Mesenchymal stem cell (in vitro differentiated cells and primary cell): ENCODE data around the gene SLCO3A1.
A peak's percentile ranks its signal among the peaks of the same experiment; 100 is the strongest.

Experiments used
- DNase-seq: peaks from one replicate; pipeline ENCODE4 v3.0.0-alpha.2; 2013
- H2AFZ ChIP-seq: one replicate; pipeline ENCODE4 v1.6.1; 2013; ENCODE audit warnings: low read depth, mild to moderate bottlenecking, control low read depth, inconsistent platforms, low read length, moderate library complexity
- H2AK5ac ChIP-seq: 2 replicates; pipeline ENCODE4 v1.6.1; 2013; ENCODE audit warnings: low read length, moderate library complexity, mild to moderate bottlenecking, inconsistent platforms; ENCODE audit not compliant: severe bottlenecking
- H2BK120ac ChIP-seq: one replicate; pipeline ENCODE4 v1.6.1; 2013; ENCODE audit warnings: low read depth, mild to moderate bottlenecking, inconsistent platforms, low read length, moderate library complexity
- H2BK12ac ChIP-seq, 2 experiments: one replicate each; pipeline ENCODE4 v1.6.1; 2013; ENCODE audit warnings: inconsistent platforms in 2 of 2, low read length in 2 of 2, mild to moderate bottlenecking in 2 of 2, moderate library complexity in 2 of 2, control low read depth in 1 of 2
- H2BK15ac ChIP-seq: one replicate; pipeline ENCODE4 v1.6.1; 2013; ENCODE audit warnings: mild to moderate bottlenecking, low read depth, inconsistent platforms; ENCODE audit not compliant: poor library complexity, severe bottlenecking
- H2BK5ac ChIP-seq: 2 replicates; pipeline ENCODE4 v1.6.1; 2013; ENCODE audit warnings: low read depth, mild to moderate bottlenecking, low read length, control low read depth, inconsistent platforms; ENCODE audit not compliant: poor library complexity, severe bottlenecking
- H3K14ac ChIP-seq, 2 experiments: one replicate each; pipeline ENCODE4 v1.6.1; 2013; ENCODE audit warnings: inconsistent platforms in 2 of 2, low read length in 2 of 2, control low read depth in 1 of 2, mild to moderate bottlenecking in 1 of 2, moderate library complexity in 1 of 2
- H3K18ac ChIP-seq, 2 experiments: one replicate each; pipeline ENCODE4 v1.6.1; 2013; ENCODE audit warnings: inconsistent platforms in 2 of 2, low read length in 2 of 2, control low read depth in 1 of 2, low read depth in 1 of 2, mild to moderate bottlenecking in 1 of 2
- H3K23ac ChIP-seq, 2 experiments: one replicate each; pipeline ENCODE4 v1.6.1; 2013; ENCODE audit warnings: inconsistent platforms in 2 of 2, low read length in 2 of 2, mild to moderate bottlenecking in 2 of 2, moderate library complexity in 2 of 2, control low read depth in 1 of 2
- H3K27ac ChIP-seq: 2 replicates; pipeline ENCODE4 v1.5.1; 2013; ENCODE audit warnings: mild to moderate bottlenecking, moderate library complexity, low read length, control low read depth, inconsistent platforms; ENCODE audit not compliant: poor library complexity, severe bottlenecking
- H3K27me3 ChIP-seq, 2 experiments: 2 replicates each; pipeline versions ENCODE4 v1.6.1 to v1.7.0; 2013; ENCODE audit warnings: low read length in 2 of 2, mild to moderate bottlenecking in 2 of 2, moderate library complexity in 2 of 2, control low read depth in 1 of 2, inconsistent platforms in 1 of 2; ENCODE audit not compliant: control insufficient read depth in 1 of 2, insufficient read depth in 1 of 2
- H3K36me3 ChIP-seq, 2 experiments: 2 replicates each; pipeline versions ENCODE4 v1.6.1 to v1.7.0; 2013; ENCODE audit warnings: low read length in 2 of 2, control low read depth in 1 of 2, inconsistent platforms in 1 of 2, low read depth in 1 of 2, mild to moderate bottlenecking in 1 of 2; ENCODE audit not compliant: insufficient read depth in 2 of 2, control insufficient read depth in 1 of 2
- H3K4ac ChIP-seq, 2 experiments: one replicate each; pipeline ENCODE4 v1.6.1; 2013; ENCODE audit warnings: inconsistent platforms in 2 of 2, low read length in 2 of 2, mild to moderate bottlenecking in 2 of 2, moderate library complexity in 2 of 2, control low read depth in 1 of 2, low read depth in 1 of 2
- H3K4me1 ChIP-seq: 2 replicates; pipeline ENCODE4 v1.6.1; 2013; ENCODE audit warnings: low read depth, low read length, control low read depth; ENCODE audit not compliant: control insufficient read depth, insufficient read depth
- H3K4me2 ChIP-seq: 2 replicates; pipeline ENCODE4 v1.6.1; 2013; ENCODE audit warnings: low read length, mild to moderate bottlenecking, inconsistent platforms; ENCODE audit not compliant: poor library complexity, severe bottlenecking
- H3K4me3 ChIP-seq, 2 experiments: 2 replicates each; pipeline versions ENCODE4 v1.5.1 to v1.7.0; 2013; ENCODE audit warnings: low read length in 2 of 2, mild to moderate bottlenecking in 2 of 2, control low read depth in 1 of 2, low read depth in 1 of 2; ENCODE audit not compliant: insufficient read depth in 1 of 2
- H3K79me1 ChIP-seq: replicated peaks from 2 replicates; pipeline ENCODE4 v1.6.1; 2013; ENCODE audit warnings: mild to moderate bottlenecking, control low read depth, low read length, inconsistent platforms; ENCODE audit not compliant: poor library complexity, severe bottlenecking
- H3K9ac ChIP-seq: 2 replicates; pipeline ENCODE4 v1.7.0; 2013; ENCODE audit warnings: mild to moderate bottlenecking, low read length, moderate library complexity
- H3K9me3 ChIP-seq: 2 replicates; pipeline ENCODE4 v1.7.0; 2013; ENCODE audit warnings: mild to moderate bottlenecking, low read length; ENCODE audit not compliant: control insufficient read depth
- H4K8ac ChIP-seq: one replicate; pipeline ENCODE4 v1.6.1; 2013; ENCODE audit warnings: inconsistent platforms, mild to moderate bottlenecking, low read length, moderate library complexity
- H4K91ac ChIP-seq: one replicate; pipeline ENCODE4 v1.6.1; 2013; ENCODE audit warnings: mild to moderate bottlenecking, low read length, inconsistent platforms
- WGBS: methylation state at CpG from one replicate; pipeline ENCODE4 v1.1.7; 2013; ENCODE audit warnings: mixed read lengths; 5-methylcytosine and 5-hydroxymethylcytosine counted together

SLCO3A1 gene

GRCh38 chr15:92019706-92020105 is 166.2 kb downstream of the SLCO3A1 start:
- Histone ChIP-seq H3K9ac (no peak overlapping the region), H3K36me3 (no peaks in the 10 kb centered on the region), H2AFZ (no peak overlapping the region), H2BK5ac (no peak overlapping the region), H3K27me3 (no peaks in the 10 kb centered on the region), H3K4me2 (no peak overlapping the region), H3K79me1 (no peaks in the 10 kb centered on the region), H2BK15ac (no peak overlapping the region), H3K23ac (no peak overlapping the region), H3K4ac (no peak overlapping the region), H3K14ac (no peak overlapping the region), H2BK12ac (no peak overlapping the region), H4K91ac (no peak overlapping the region), H3K18ac (no peak overlapping the region), H3K9me3 (no peaks in the 10 kb centered on the region), H3K27ac (no peak overlapping the region), H2AK5ac (no peak overlapping the region), H3K4me1 (peaks cover 2% of the 10 kb centered on the region), H3K4me3 (no peak overlapping the region), H2BK120ac (no peak overlapping the region), H4K8ac (no peak overlapping the region)
- 79% methylated on average over 7 of the region's 7 CpGs for WGBS
- no peak for DNase-seq

GRCh38 chr15:92020207-92020606 is 166.7 kb downstream of the SLCO3A1 start:
- no peaks in the 10 kb centered on the region for H3K9me3 ChIP-seq
- no peak overlapping the region for H2AFZ ChIP-seq
- H3K36me3 ChIP-seq, result no peaks in the 10 kb centered on the region
- no peak overlapping the region for H3K4ac ChIP-seq
- no peak overlapping the region for H3K27ac ChIP-seq
- whole genome bisulfite sequencing, result 87% methylated on average over 2 of the region's 2 CpGs
- no peak overlapping the region for H3K9ac ChIP-seq
- no peak overlapping the region for H4K8ac ChIP-seq
- no peak overlapping the region for H2BK5ac ChIP-seq
- DNase-seq, result no peak
- no peak overlapping the region for H3K14ac ChIP-seq
- no peak overlapping the region for H2BK120ac ChIP-seq
- no peaks in the 10 kb centered on the region for H3K27me3 ChIP-seq
- H3K4me1 ChIP-seq, result peaks cover 2% of the 10 kb centered on the region
- no peak overlapping the region for H3K23ac ChIP-seq
- H2BK15ac ChIP-seq, result no peak overlapping the region
- H3K4me3 ChIP-seq, result peak overlapping the region in 1 of 2 experiments; percentile 20
- no peak overlapping the region for H2AK5ac ChIP-seq
- no peak overlapping the region for H3K4me2 ChIP-seq
- H2BK12ac ChIP-seq, result no peak overlapping the region
- no peaks in the 10 kb centered on the region for H3K79me1 ChIP-seq
- no peak overlapping the region for H4K91ac ChIP-seq
- H3K18ac ChIP-seq, result no peak overlapping the region

GRCh38 chr15:92020804-92021203 is 167.3 kb downstream of the SLCO3A1 start:
- Histone ChIP-seq H3K9me3 (no peaks in the 10 kb centered on the region), H2AK5ac (no peak overlapping the region), H2AFZ (no peak overlapping the region), H3K79me1 (no peaks in the 10 kb centered on the region), H2BK15ac (no peak overlapping the region), H4K8ac (no peak overlapping the region), H2BK5ac (no peak overlapping the region), H3K27me3 (no peaks in the 10 kb centered on the region), H3K4me1 (peaks cover 2% of the 10 kb centered on the region), H3K23ac (peak overlapping the region in 1 of 2 experiments; percentile 32), H4K91ac (no peak overlapping the region), H3K18ac (no peak overlapping the region), H2BK120ac (no peak overlapping the region), H3K27ac (no peak overlapping the region), H3K36me3 (no peaks in the 10 kb centered on the region), H3K14ac (no peak overlapping the region), H3K4ac (no peak overlapping the region), H3K9ac (no peak overlapping the region), H2BK12ac (no peak overlapping the region), H3K4me3 (peak overlapping the region in 1 of 2 experiments; percentile 20), H3K4me2 (no peak overlapping the region)
- 81% methylated on average over 2 of the region's 3 CpGs for WGBS
- DNase-seq, result no peak

GRCh38 chr15:92021792-92022191 is 168.3 kb downstream of the SLCO3A1 start:
- Histone ChIP-seq H3K79me1 (no peaks in the 10 kb centered on the region), H3K4me2 (no peak overlapping the region), H3K4me3 (no peak overlapping the region), H3K18ac (no peak overlapping the region), H2BK15ac (no peak overlapping the region), H3K36me3 (no peaks in the 10 kb centered on the region), H2BK5ac (no peak overlapping the region), H2BK120ac (no peak overlapping the region), H2BK12ac (no peak overlapping the region), H4K91ac (no peak overlapping the region), H3K23ac (no peak overlapping the region), H3K14ac (no peak overlapping the region), H3K27me3 (no peaks in the 10 kb centered on the region), H3K9ac (no peak overlapping the region), H4K8ac (no peak overlapping the region), H2AK5ac (no peak overlapping the region), H3K9me3 (no peaks in the 10 kb centered on the region), H3K4ac (no peak overlapping the region), H3K27ac (no peak overlapping the region), H3K4me1 (peaks cover 2% of the 10 kb centered on the region), H2AFZ (no peak overlapping the region)
- DNase-seq, result no peak
- 67% methylated on average over 4 of the region's 5 CpGs for WGBS
